Parathyroid adenoma (tissue), 2 donors: ENCODE measurements around the gene ARHGAP27.

Experiments used
- H2AFZ ChIP-seq: fragments of 300-600 bp; sonication (generic); one replicate; pipeline ENCODE4 v1.7.0; 2017; ENCODE audit warnings: antibody characterized with exemption, mild to moderate bottlenecking
- H3K27ac ChIP-seq: fragments of 300-600 bp; sonication (generic); one replicate; pipeline ENCODE4 v1.7.0; 2017
- H3K27me3 ChIP-seq: fragments of 300-600 bp; sonication (generic); one replicate; pipeline ENCODE4 v1.7.0; 2017; ENCODE audit warnings: low read length; ENCODE audit not compliant: control insufficient read depth, insufficient read depth
- H3K36me3 ChIP-seq: fragments of 300-600 bp; sonication (generic); one replicate; pipeline ENCODE4 v1.7.0; 2017; ENCODE audit warnings: low read length; ENCODE audit not compliant: control insufficient read depth, insufficient read depth
- H3K4me1 ChIP-seq: fragments of 300-600 bp; sonication (generic); one replicate; pipeline ENCODE4 v1.7.0; 2017; ENCODE audit warnings: control low read depth
- H3K4me2 ChIP-seq: fragments of 300-600 bp; sonication (generic); one replicate; pipeline ENCODE4 v1.7.0; 2017; ENCODE audit warnings: low read length
- H3K4me3 ChIP-seq: fragments of 300-600 bp; sonication (generic); one replicate; pipeline ENCODE4 v1.7.0; 2017; ENCODE audit warnings: low read depth, low read length
- H3K79me2 ChIP-seq: fragments of 300-600 bp; sonication (generic); one replicate; pipeline ENCODE4 v1.7.0; 2017; ENCODE audit warnings: control low read depth
- H3K9ac ChIP-seq: fragments of 300-600 bp; sonication (generic); one replicate; pipeline ENCODE4 v1.7.0; 2017; ENCODE audit warnings: mild to moderate bottlenecking
- H3K9me3 ChIP-seq: fragments of 300-600 bp; sonication (generic); one replicate; pipeline ENCODE4 v1.7.0; 2017; ENCODE audit warnings: low read length; ENCODE audit not compliant: control insufficient read depth
- CTCF ChIP-seq: fragments of 300-600 bp; sonication (generic); IDR thresholded peaks from one replicate; pipeline ENCODE4 v1.7.0; 2017; ENCODE audit warnings: antibody characterized with exemption, mild to moderate bottlenecking
- donor health status: primary hyperparathyroidism.

Gene ARHGAP27

GRCh38 chr17:45366049-45366448, 66.6 kb downstream of the ARHGAP27 start:
- no peaks in the 10 kb centered on the region for H3K9me3 ChIP-seq
- H2AFZ ChIP-seq, result no peak overlapping the region
- no peak overlapping the region for H3K4me3 ChIP-seq
- no peaks in the 10 kb centered on the region for H3K27me3 ChIP-seq
- no peak overlapping the region for H3K27ac ChIP-seq
- H3K9ac ChIP-seq, result no peak overlapping the region
- H3K4me1 ChIP-seq, result peaks cover under 1% of the 10 kb centered on the region
- H3K36me3 ChIP-seq, result no peaks in the 10 kb centered on the region
- H3K79me2 ChIP-seq, result no peaks in the 10 kb centered on the region
- TF ChIP-seq CTCF, result no peak
- no peak overlapping the region for H3K4me2 ChIP-seq

- no peaks in the 10 kb centered on the region for H3K27me3 ChIP-seq
- H2AFZ ChIP-seq, result no peak overlapping the region
- H3K36me3 ChIP-seq, result no peaks in the 10 kb centered on the region
- no peaks in the 10 kb centered on the region for H3K4me1 ChIP-seq
- H3K9me3 ChIP-seq, result no peaks in the 10 kb centered on the region
- no peak overlapping the region for H3K27ac ChIP-seq
- H3K9ac ChIP-seq, result no peak overlapping the region
- TF ChIP-seq CTCF, result no peak
- no peak overlapping the region for H3K4me3 ChIP-seq
- H3K4me2 ChIP-seq, result no peak overlapping the region
- no peaks in the 10 kb centered on the region for H3K79me2 ChIP-seq
Measured at GRCh38 chr17:45364531-45365390, 67.9 kb downstream of the ARHGAP27 start.

GRCh38 chr17:45363498-45363897, 69.2 kb downstream of the ARHGAP27 start:
- no peaks in the 10 kb centered on the region for H3K27me3 ChIP-seq
- no peak for TF ChIP-seq CTCF
- no peaks in the 10 kb centered on the region for H3K9me3 ChIP-seq
- H3K4me1 ChIP-seq, result no peaks in the 10 kb centered on the region
- no peak overlapping the region for H3K4me3 ChIP-seq
- no peak overlapping the region for H3K27ac ChIP-seq
- no peak overlapping the region for H2AFZ ChIP-seq
- no peaks in the 10 kb centered on the region for H3K36me3 ChIP-seq
- H3K79me2 ChIP-seq, result no peaks in the 10 kb centered on the region
- no peak overlapping the region for H3K4me2 ChIP-seq
- no peak overlapping the region for H3K9ac ChIP-seq

- H3K4me2 ChIP-seq, result no peak overlapping the region
- TF ChIP-seq CTCF, result no peak
- no peaks in the 10 kb centered on the region for H3K79me2 ChIP-seq
Measured at GRCh38 chr17:45361976-45362375, 70.7 kb downstream of the ARHGAP27 start.

GRCh38 chr17:45361451-45361850, 71.2 kb downstream of the ARHGAP27 start:
- no peak for TF ChIP-seq CTCF
- Histone ChIP-seq H3K4me2 (no peak overlapping the region), H3K9me3 (no peaks in the 10 kb centered on the region), H3K27ac (no peak overlapping the region), H3K27me3 (no peaks in the 10 kb centered on the region), H2AFZ (no peak overlapping the region), H3K4me1 (no peaks in the 10 kb centered on the region), H3K36me3 (no peaks in the 10 kb centered on the region), H3K79me2 (no peaks in the 10 kb centered on the region), H3K9ac (no peak overlapping the region), H3K4me3 (no peak overlapping the region)

More at GRCh38 chr17:45361976-45362375, 70.7 kb downstream of the ARHGAP27 start:
- Histone ChIP-seq H3K27ac (no peak overlapping the region), H3K9ac (no peak overlapping the region), H3K4me3 (no peak overlapping the region), H3K36me3 (no peaks in the 10 kb centered on the region), H3K4me1 (no peaks in the 10 kb centered on the region), H2AFZ (no peak overlapping the region), H3K9me3 (no peaks in the 10 kb centered on the region), H3K27me3 (no peaks in the 10 kb centered on the region)
